Breast epithelium (tissue), 3 donors: ENCODE data around the gene TEX2.

Experiments used
- CTCF ChIP-seq, 3 donors: fragments of 450-650 bp; IDR thresholded peaks; one replicate each; pipeline ENCODE4 v1.5.1; 2016 to 2017; ENCODE audit warnings: antibody characterized with exemption in 3 of 3, mild to moderate bottlenecking in 3 of 3, moderate library complexity in 3 of 3
- POLR2A ChIP-seq: fragments of 450-650 bp; IDR thresholded peaks from one replicate; pipeline ENCODE4 v1.6.1; 2016; ENCODE audit warnings: antibody characterized with exemption, mild to moderate bottlenecking, moderate library complexity
- POLR2AphosphoS5 ChIP-seq, 3 donors: sonication (generic); formaldehyde crosslinking; IDR thresholded peaks; one replicate each; pipeline ENCODE4 v1.6.1; 2017; ENCODE audit warnings: antibody characterized with exemption in 3 of 3

- TF ChIP-seq CTCF (IDR thresholded peaks at IDR 0.05) (no peak), POLR2A (no peak), POLR2AphosphoS5 (IDR thresholded peaks at IDR 0.05) (no peak)
Measured at GRCh38 chr17:64125937-64126336, 137.1 kb downstream of the TEX2 start.
